Measurements from ENCODE around the gene PYGO2. TPM values are rescaled to one million over a fixed set of nuclear protein-coding genes. Genes with fewer than 3 reads are reported as not detected.

PYGO2 gene
- total and polyA plus RNA-seq, 8 donors = 26.6 to 42.9 (median 37.3) TPM

DNA sequence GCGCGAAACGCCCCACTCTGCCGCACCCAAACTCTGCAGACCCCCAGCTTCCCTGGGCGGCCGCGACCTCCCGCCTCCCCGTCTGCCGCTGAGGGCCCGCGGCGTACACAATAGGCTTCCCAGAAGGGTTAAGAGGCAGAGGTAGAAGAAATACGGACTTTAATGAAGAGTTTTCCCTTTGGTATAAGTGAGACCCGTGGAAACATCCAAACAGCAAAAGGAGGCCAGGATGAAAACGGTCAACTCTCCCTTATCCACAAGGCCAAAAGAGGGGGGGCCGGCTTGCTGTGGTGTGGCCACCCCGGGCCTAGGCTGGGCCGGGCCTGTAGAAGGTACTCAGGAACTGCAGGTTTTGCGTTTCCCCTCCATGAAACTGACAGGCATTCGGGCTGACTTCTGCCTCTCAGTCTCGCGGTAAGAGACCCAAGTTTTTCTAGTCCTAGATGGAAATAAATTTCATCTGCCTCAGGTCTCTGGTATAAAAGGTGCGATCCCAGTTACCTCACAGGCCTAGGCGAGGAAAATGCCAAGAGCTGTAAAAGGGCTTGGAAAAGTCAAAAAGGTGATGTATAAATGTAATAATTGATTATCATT is 671 bp upstream of the PYGO2 start:
- peaks cover 0 to 65% of the 10 kb centered on the region in 2 donors for H3K36me3 ChIP-seq

DNA sequence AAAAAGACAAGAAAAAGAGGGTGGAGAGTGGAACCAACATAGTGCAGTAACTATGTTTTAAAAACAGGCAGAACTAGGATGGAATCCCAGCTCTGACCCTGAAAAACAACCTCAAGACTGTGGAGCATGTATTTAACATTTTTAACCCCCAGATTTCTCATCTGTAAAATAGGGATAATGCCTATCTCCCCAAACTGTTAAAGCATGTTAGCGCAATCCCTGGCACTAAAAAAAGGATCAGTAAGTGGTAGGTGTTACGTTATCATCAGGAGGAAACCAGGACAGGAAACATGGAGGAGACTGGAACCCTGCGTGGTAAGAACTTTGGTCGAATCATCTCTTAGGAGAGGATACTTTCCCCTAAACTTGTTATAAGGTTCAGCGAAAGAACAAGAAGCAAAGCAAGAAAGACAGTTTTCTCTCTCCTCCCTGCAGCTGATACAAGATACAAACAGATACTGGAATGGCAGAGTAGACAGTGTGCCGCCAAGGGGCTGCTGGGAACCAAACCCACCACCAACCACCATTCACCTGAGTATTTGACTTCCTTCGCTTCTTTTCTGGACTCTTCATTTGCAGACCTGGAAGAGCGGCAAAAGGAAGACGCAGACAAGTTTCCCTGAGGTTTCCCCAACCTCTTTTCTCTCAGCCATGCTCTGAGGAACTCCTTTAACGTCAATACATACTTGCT is 991 bp downstream of the PYGO2 start:
- H3K27ac ChIP-seq = peak overlapping the region; percentile 97 to 98
- no peaks in the 10 kb centered on the region for H3K27me3 ChIP-seq
- peaks cover 25 to 61% of the 10 kb centered on the region in 2 donors for H3K4me1 ChIP-seq
- H3K9me3 ChIP-seq = no peaks in the 10 kb centered on the region
- intact Hi-C loops (cut with DNase I) = no loop called here
- H3K4me3 ChIP-seq = peak overlapping the region; percentile 79 to 90
- no peak for ATAC-seq
- TF ChIP-seq, protein P1, sequence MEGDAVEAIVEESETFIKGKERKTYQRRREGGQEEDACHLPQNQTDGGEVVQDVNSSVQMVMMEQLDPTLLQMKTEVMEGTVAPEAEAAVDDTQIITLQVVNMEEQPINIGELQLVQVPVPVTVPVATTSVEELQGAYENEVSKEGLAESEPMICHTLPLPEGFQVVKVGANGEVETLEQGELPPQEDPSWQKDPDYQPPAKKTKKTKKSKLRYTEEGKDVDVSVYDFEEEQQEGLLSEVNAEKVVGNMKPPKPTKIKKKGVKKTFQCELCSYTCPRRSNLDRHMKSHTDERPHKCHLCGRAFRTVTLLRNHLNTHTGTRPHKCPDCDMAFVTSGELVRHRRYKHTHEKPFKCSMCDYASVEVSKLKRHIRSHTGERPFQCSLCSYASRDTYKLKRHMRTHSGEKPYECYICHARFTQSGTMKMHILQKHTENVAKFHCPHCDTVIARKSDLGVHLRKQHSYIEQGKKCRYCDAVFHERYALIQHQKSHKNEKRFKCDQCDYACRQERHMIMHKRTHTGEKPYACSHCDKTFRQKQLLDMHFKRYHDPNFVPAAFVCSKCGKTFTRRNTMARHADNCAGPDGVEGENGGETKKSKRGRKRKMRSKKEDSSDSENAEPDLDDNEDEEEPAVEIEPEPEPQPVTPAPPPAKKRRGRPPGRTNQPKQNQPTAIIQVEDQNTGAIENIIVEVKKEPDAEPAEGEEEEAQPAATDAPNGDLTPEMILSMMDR (IDR thresholded peaks at IDR 0.05) = no peak
- H3K36me3 ChIP-seq = peaks cover 0 to 48% of the 10 kb centered on the region in 2 donors
- DNase-seq = no peak

More for the DNA sequence above, 671 bp upstream of the PYGO2 start:
- H3K27me3 ChIP-seq = no peaks in the 10 kb centered on the region
- ATAC-seq (peak; percentile 39), DNase-seq (no peak)
- H3K4me3 ChIP-seq = peak overlapping the region; percentile 79 to 90
- peak overlapping the region; percentile 97 to 98 for H3K27ac ChIP-seq
- TF ChIP-seq, protein P1 (IDR thresholded peaks at IDR 0.05) = no peak
- H3K9me3 ChIP-seq = no peaks in the 10 kb centered on the region
- peaks cover 14 to 59% of the 10 kb centered on the region in 2 donors for H3K4me1 ChIP-seq
- intact Hi-C loops (cut with DNase I) = no loop called here

- Histone ChIP-seq H3K27me3 (no peaks in the 10 kb centered on the region), H3K4me1 (peaks cover 36 to 73% of the 10 kb centered on the region in 2 donors), H3K4me3 (no peak overlapping the region), H3K27ac (no peak overlapping the region), H3K9me3 (no peaks in the 10 kb centered on the region), H3K36me3 (peaks cover 0 to 36% of the 10 kb centered on the region in 2 donors)
- ATAC-seq (no peak), DNase-seq (no peak)
- intact Hi-C loops (cut with DNase I) = loop anchor here in 1 of 2 donors (10.0 kb wide), 1 partner anchor 105 kb away; the partner anchor contains the start of gene EFNA4
- TF ChIP-seq, protein P1 (IDR thresholded peaks at IDR 0.05) = no peak
Observed at GRCh38 chr1:154959426-154959780, 2.2 kb downstream of the PYGO2 start.

GRCh38 chr1:154958681-154959425 is 2.7 kb downstream of the PYGO2 start:
- no peak overlapping the region for H3K27ac ChIP-seq
- ATAC-seq (no peak), DNase-seq (no peak)
- H3K4me1 ChIP-seq = peaks cover 36 to 78% of the 10 kb centered on the region in 2 donors
- TF ChIP-seq, protein P1 (IDR thresholded peaks at IDR 0.05) = no peak
- peaks cover 0 to 31% of the 10 kb centered on the region in 2 donors for H3K36me3 ChIP-seq
- intact Hi-C loops (cut with DNase I) = loop anchor here in 1 of 2 donors (10.0 kb wide), 1 partner anchor 106 kb away; the partner anchor contains the start of gene EFNA4
- no peaks in the 10 kb centered on the region for H3K27me3 ChIP-seq
- no peak overlapping the region for H3K4me3 ChIP-seq
- H3K9me3 ChIP-seq = no peaks in the 10 kb centered on the region

DNA sequence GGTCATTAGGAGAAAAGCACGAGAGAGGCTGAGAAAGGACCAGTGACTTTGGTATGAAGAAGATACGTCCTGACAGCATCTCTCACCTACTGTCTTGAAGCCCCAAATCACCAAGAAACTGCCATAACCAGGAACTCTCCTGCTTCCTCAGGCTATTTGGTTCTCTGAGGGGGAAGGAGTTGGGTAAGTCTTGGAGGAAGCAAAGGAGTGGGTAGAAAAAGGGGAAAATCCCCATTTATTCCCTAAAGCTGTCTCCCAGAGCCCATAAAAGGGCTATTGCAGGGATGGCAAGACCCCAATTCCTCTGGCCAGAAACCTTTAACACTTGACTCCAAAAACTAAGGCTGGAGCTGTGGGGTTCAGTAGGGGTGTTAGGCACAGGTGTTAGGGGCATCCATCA is 3.5 kb downstream of the PYGO2 start:
- no peak for ATAC-seq

More for the DNA sequence above, 3.5 kb downstream of the PYGO2 start:
- intact Hi-C loops (cut with DNase I) = loop anchor here in 1 of 2 donors (10.0 kb wide), 1 partner anchor 107 kb away; the partner anchor contains the start of gene EFNA4
- Histone ChIP-seq H3K27ac (no peak overlapping the region), H3K27me3 (no peaks in the 10 kb centered on the region), H3K36me3 (peaks cover 0 to 22% of the 10 kb centered on the region in 2 donors), H3K9me3 (no peaks in the 10 kb centered on the region), H3K4me3 (no peak overlapping the region), H3K4me1 (peaks cover 36 to 78% of the 10 kb centered on the region in 2 donors)
- no peak for DNase-seq
- TF ChIP-seq, protein P1 (IDR thresholded peaks at IDR 0.05) = no peak

Data from left lung (tissue), 10 donors.